Mesenchymal stem cell (in vitro differentiated cells and primary cell): ENCODE measurements around the gene CACNA1C.

Experiments used
- DNase-seq: peaks from one replicate; pipeline ENCODE4 v3.0.0-alpha.2; 2013
- H2AFZ ChIP-seq: one replicate; pipeline ENCODE4 v1.6.1; 2013; ENCODE audit warnings: low read depth, mild to moderate bottlenecking, control low read depth, inconsistent platforms, low read length, moderate library complexity
- H2AK5ac ChIP-seq: 2 replicates; pipeline ENCODE4 v1.6.1; 2013; ENCODE audit warnings: low read length, moderate library complexity, mild to moderate bottlenecking, inconsistent platforms; ENCODE audit not compliant: severe bottlenecking
- H2BK120ac ChIP-seq: one replicate; pipeline ENCODE4 v1.6.1; 2013; ENCODE audit warnings: low read depth, mild to moderate bottlenecking, inconsistent platforms, low read length, moderate library complexity
- H2BK12ac ChIP-seq, 2 experiments: one replicate each; pipeline ENCODE4 v1.6.1; 2013; ENCODE audit warnings: inconsistent platforms in 2 of 2, low read length in 2 of 2, mild to moderate bottlenecking in 2 of 2, moderate library complexity in 2 of 2, control low read depth in 1 of 2
- H2BK15ac ChIP-seq: one replicate; pipeline ENCODE4 v1.6.1; 2013; ENCODE audit warnings: mild to moderate bottlenecking, low read depth, inconsistent platforms; ENCODE audit not compliant: poor library complexity, severe bottlenecking
- H2BK5ac ChIP-seq: 2 replicates; pipeline ENCODE4 v1.6.1; 2013; ENCODE audit warnings: low read depth, mild to moderate bottlenecking, low read length, control low read depth, inconsistent platforms; ENCODE audit not compliant: poor library complexity, severe bottlenecking
- H3K14ac ChIP-seq, 2 experiments: one replicate each; pipeline ENCODE4 v1.6.1; 2013; ENCODE audit warnings: inconsistent platforms in 2 of 2, low read length in 2 of 2, control low read depth in 1 of 2, mild to moderate bottlenecking in 1 of 2, moderate library complexity in 1 of 2
- H3K18ac ChIP-seq, 2 experiments: one replicate each; pipeline ENCODE4 v1.6.1; 2013; ENCODE audit warnings: inconsistent platforms in 2 of 2, low read length in 2 of 2, control low read depth in 1 of 2, low read depth in 1 of 2, mild to moderate bottlenecking in 1 of 2
- H3K23ac ChIP-seq, 2 experiments: one replicate each; pipeline ENCODE4 v1.6.1; 2013; ENCODE audit warnings: inconsistent platforms in 2 of 2, low read length in 2 of 2, mild to moderate bottlenecking in 2 of 2, moderate library complexity in 2 of 2, control low read depth in 1 of 2
- H3K27ac ChIP-seq: 2 replicates; pipeline ENCODE4 v1.5.1; 2013; ENCODE audit warnings: mild to moderate bottlenecking, moderate library complexity, low read length, control low read depth, inconsistent platforms; ENCODE audit not compliant: poor library complexity, severe bottlenecking
- H3K27me3 ChIP-seq, 2 experiments: 2 replicates each; pipeline versions ENCODE4 v1.6.1 to v1.7.0; 2013; ENCODE audit warnings: low read length in 2 of 2, mild to moderate bottlenecking in 2 of 2, moderate library complexity in 2 of 2, control low read depth in 1 of 2, inconsistent platforms in 1 of 2; ENCODE audit not compliant: control insufficient read depth in 1 of 2, insufficient read depth in 1 of 2
- H3K36me3 ChIP-seq, 2 experiments: 2 replicates each; pipeline versions ENCODE4 v1.6.1 to v1.7.0; 2013; ENCODE audit warnings: low read length in 2 of 2, control low read depth in 1 of 2, inconsistent platforms in 1 of 2, low read depth in 1 of 2, mild to moderate bottlenecking in 1 of 2; ENCODE audit not compliant: insufficient read depth in 2 of 2, control insufficient read depth in 1 of 2
- H3K4ac ChIP-seq, 2 experiments: one replicate each; pipeline ENCODE4 v1.6.1; 2013; ENCODE audit warnings: inconsistent platforms in 2 of 2, low read length in 2 of 2, mild to moderate bottlenecking in 2 of 2, moderate library complexity in 2 of 2, control low read depth in 1 of 2, low read depth in 1 of 2
- H3K4me1 ChIP-seq: 2 replicates; pipeline ENCODE4 v1.6.1; 2013; ENCODE audit warnings: low read depth, low read length, control low read depth; ENCODE audit not compliant: control insufficient read depth, insufficient read depth
- H3K4me2 ChIP-seq: 2 replicates; pipeline ENCODE4 v1.6.1; 2013; ENCODE audit warnings: low read length, mild to moderate bottlenecking, inconsistent platforms; ENCODE audit not compliant: poor library complexity, severe bottlenecking
- H3K4me3 ChIP-seq, 2 experiments: 2 replicates each; pipeline versions ENCODE4 v1.5.1 to v1.7.0; 2013; ENCODE audit warnings: low read length in 2 of 2, mild to moderate bottlenecking in 2 of 2, control low read depth in 1 of 2, low read depth in 1 of 2; ENCODE audit not compliant: insufficient read depth in 1 of 2
- H3K79me1 ChIP-seq: replicated peaks from 2 replicates; pipeline ENCODE4 v1.6.1; 2013; ENCODE audit warnings: mild to moderate bottlenecking, control low read depth, low read length, inconsistent platforms; ENCODE audit not compliant: poor library complexity, severe bottlenecking
- H3K9ac ChIP-seq: 2 replicates; pipeline ENCODE4 v1.7.0; 2013; ENCODE audit warnings: mild to moderate bottlenecking, low read length, moderate library complexity
- H3K9me3 ChIP-seq: 2 replicates; pipeline ENCODE4 v1.7.0; 2013; ENCODE audit warnings: mild to moderate bottlenecking, low read length; ENCODE audit not compliant: control insufficient read depth
- H4K8ac ChIP-seq: one replicate; pipeline ENCODE4 v1.6.1; 2013; ENCODE audit warnings: inconsistent platforms, mild to moderate bottlenecking, low read length, moderate library complexity
- H4K91ac ChIP-seq: one replicate; pipeline ENCODE4 v1.6.1; 2013; ENCODE audit warnings: mild to moderate bottlenecking, low read length, inconsistent platforms
- WGBS: methylation state at CpG from one replicate; pipeline ENCODE4 v1.1.7; 2013; ENCODE audit warnings: mixed read lengths; 5-methylcytosine and 5-hydroxymethylcytosine counted together

Gene CACNA1C

DNA sequence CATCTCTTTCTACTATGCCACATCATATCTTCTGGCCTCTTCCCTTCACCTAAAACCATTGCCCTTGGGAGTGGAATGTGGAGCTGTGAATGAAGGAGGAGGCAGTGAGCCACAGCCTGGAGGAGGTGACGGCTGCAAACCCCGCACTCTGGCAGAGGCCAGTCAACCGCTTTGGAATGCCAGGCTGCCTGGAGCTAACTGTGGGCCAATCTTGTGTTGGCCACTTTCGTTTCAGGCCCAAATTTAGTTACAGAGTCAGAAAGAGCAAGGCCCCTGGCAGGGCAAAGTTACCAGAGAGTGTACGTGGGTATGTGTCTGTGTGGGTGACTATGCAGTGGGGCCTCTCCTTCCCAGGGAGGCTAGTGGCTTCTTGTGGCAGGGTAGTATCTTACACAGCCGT, 40.1 kb downstream of the CACNA1C start:
- Histone ChIP-seq H3K4me3 (no peak overlapping the region), H2AFZ (no peak overlapping the region), H3K9me3 (no peaks in the 10 kb centered on the region), H3K14ac (no peak overlapping the region), H4K91ac (no peak overlapping the region), H2BK5ac (no peak overlapping the region), H2BK15ac (no peak overlapping the region), H3K18ac (no peak overlapping the region), H3K36me3 (no peaks in the 10 kb centered on the region), H3K4me1 (peaks cover 2% of the 10 kb centered on the region), H3K23ac (no peak overlapping the region), H4K8ac (no peak overlapping the region), H3K27me3 (peaks cover 0 to 31% of the 10 kb centered on the region in 2 experiments), H3K79me1 (peaks cover 3% of the 10 kb centered on the region), H3K4me2 (no peak overlapping the region), H2AK5ac (no peak overlapping the region), H3K27ac (no peak overlapping the region), H3K4ac (peak overlapping the region in 1 of 2 experiments; percentile 36), H3K9ac (no peak overlapping the region), H2BK12ac (no peak overlapping the region), H2BK120ac (no peak overlapping the region)
- DNase-seq, result no peak
- WGBS, result 94% methylated on average over 6 of the region's 6 CpGs

DNA sequence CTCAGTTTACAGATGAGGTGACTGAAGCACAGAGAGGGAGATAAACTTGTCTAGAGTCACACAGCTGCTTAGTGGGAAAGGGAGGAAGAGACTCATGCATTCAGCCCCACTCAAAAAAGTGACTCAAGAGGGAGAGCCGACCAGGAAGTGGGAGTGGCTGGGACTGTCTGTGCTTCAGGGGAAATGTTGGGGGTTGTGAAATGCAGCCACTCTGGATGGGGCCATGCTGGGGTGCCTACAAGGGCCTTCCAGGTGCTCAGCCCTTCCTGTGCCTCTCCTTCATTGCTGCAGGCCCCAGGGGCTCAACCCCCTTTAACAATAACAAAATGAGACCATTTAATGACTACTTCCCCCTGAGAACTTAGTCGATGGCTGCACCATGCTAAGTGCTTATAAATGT, 41.8 kb downstream of the CACNA1C start:
- peaks cover 2% of the 10 kb centered on the region for H3K4me1 ChIP-seq
- H2BK5ac ChIP-seq, result no peak overlapping the region
- no peak overlapping the region for H2BK120ac ChIP-seq
- WGBS, result 23% methylated on average over 2 of the region's 2 CpGs
- H3K9me3 ChIP-seq, result no peaks in the 10 kb centered on the region
- H3K36me3 ChIP-seq, result no peaks in the 10 kb centered on the region
- no peak overlapping the region for H2AFZ ChIP-seq
- no peak overlapping the region for H2BK12ac ChIP-seq
- H3K4ac ChIP-seq, result no peak overlapping the region
- H3K14ac ChIP-seq, result no peak overlapping the region
- H3K79me1 ChIP-seq, result peaks cover 3% of the 10 kb centered on the region
- H4K8ac ChIP-seq, result peak overlapping the region; percentile 51
- H3K4me3 ChIP-seq, result no peak overlapping the region
- peak overlapping the region in 1 of 2 experiments; percentile 35 for H3K18ac ChIP-seq
- DNase-seq, result peak; percentile 39
- no peak overlapping the region for H2BK15ac ChIP-seq
- no peak overlapping the region for H3K9ac ChIP-seq
- H3K27me3 ChIP-seq, result peaks cover 0 to 34% of the 10 kb centered on the region in 2 experiments
- no peak overlapping the region for H4K91ac ChIP-seq
- H3K27ac ChIP-seq, result no peak overlapping the region
- H3K4me2 ChIP-seq, result no peak overlapping the region
- peak overlapping the region in 1 of 2 experiments; percentile 74 for H3K23ac ChIP-seq
- no peak overlapping the region for H2AK5ac ChIP-seq

DNA sequence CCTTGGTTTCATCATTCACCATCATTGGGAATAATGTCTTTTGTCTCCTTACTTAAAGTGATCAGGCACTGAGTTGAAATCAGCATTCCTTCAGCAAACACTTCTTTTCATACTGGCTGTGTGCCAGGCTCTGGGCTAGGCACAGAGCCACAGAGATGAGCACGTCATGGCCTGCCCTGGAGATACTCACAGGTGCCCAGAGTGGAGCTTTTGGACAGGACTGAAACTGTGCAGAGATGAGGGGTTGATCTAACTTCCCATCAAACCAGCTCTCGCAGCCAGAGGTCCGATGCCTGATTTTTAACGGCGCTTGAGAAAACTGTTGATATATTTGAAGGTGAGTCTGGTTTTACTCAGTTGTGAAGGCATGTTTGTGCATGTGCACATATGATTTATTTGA, 43.1 kb downstream of the CACNA1C start:
- peaks cover 0 to 31% of the 10 kb centered on the region in 2 experiments for H3K27me3 ChIP-seq
- 81% methylated on average over 3 of the region's 5 CpGs for WGBS
- H3K4me1 ChIP-seq, result peaks cover 2% of the 10 kb centered on the region
- peaks cover 3% of the 10 kb centered on the region for H3K79me1 ChIP-seq
- no peak overlapping the region for H2AFZ ChIP-seq
- H4K91ac ChIP-seq, result no peak overlapping the region
- no peak overlapping the region for H3K4me2 ChIP-seq
- H3K14ac ChIP-seq, result no peak overlapping the region
- H3K4ac ChIP-seq, result no peak overlapping the region
- H2BK12ac ChIP-seq, result peak overlapping the region in 1 of 2 experiments; percentile 87
- no peaks in the 10 kb centered on the region for H3K9me3 ChIP-seq
- H3K9ac ChIP-seq, result no peak overlapping the region
- DNase-seq, result no peak
- peak overlapping the region in 1 of 2 experiments; percentile 23 for H3K23ac ChIP-seq
- peak overlapping the region; percentile 39 for H4K8ac ChIP-seq
- no peak overlapping the region for H3K4me3 ChIP-seq
- H2BK120ac ChIP-seq, result no peak overlapping the region
- H2BK15ac ChIP-seq, result no peak overlapping the region
- H3K18ac ChIP-seq, result no peak overlapping the region
- H3K27ac ChIP-seq, result no peak overlapping the region
- H2AK5ac ChIP-seq, result no peak overlapping the region
- no peak overlapping the region for H2BK5ac ChIP-seq
- no peaks in the 10 kb centered on the region for H3K36me3 ChIP-seq

DNA sequence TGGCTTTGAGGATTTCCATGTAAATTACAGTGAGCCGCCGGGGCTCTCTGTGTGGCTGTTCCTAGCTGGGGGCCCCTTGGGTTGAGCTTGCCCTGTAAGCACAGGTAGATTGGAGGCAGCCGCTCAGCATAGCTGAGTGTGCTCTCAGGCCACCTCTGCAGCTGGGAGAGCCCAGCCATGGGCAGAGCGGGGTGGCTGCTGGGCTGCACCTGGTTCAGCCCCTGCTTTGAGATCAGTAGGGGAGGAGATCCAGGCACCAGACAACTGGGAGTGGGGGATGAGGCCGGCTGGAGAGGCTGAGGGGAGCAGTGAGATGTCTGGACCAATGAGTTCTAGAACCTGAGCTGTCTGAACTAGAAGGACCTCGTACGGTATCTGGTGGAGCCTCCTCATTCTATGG, 44.8 kb downstream of the CACNA1C start:
- Histone ChIP-seq H2BK12ac (no peak overlapping the region), H2AFZ (no peak overlapping the region), H2BK120ac (no peak overlapping the region), H3K27me3 (peaks cover 0 to 19% of the 10 kb centered on the region in 2 experiments), H3K18ac (no peak overlapping the region), H2BK5ac (no peak overlapping the region), H3K4me1 (peaks cover 2% of the 10 kb centered on the region), H3K36me3 (no peaks in the 10 kb centered on the region), H3K14ac (no peak overlapping the region), H2AK5ac (no peak overlapping the region), H4K8ac (no peak overlapping the region), H4K91ac (no peak overlapping the region), H2BK15ac (no peak overlapping the region), H3K23ac (no peak overlapping the region), H3K79me1 (peaks cover 3% of the 10 kb centered on the region), H3K9ac (no peak overlapping the region), H3K27ac (no peak overlapping the region), H3K4me3 (no peak overlapping the region), H3K4ac (no peak overlapping the region), H3K4me2 (no peak overlapping the region), H3K9me3 (no peaks in the 10 kb centered on the region)
- DNase-seq, result no peak
- WGBS, result 89% methylated on average over 7 of the region's 7 CpGs
